ENCODE data around the gene PABPN1. TPM values are rescaled to one million over a fixed set of nuclear protein-coding genes. Genes with fewer than 3 reads are reported as not detected.

Gene PABPN1
- total and polyA plus RNA-seq, 9 of the 15 experiments (the other 6 are each of a cell fraction or from before 2014, with no cell fraction given): 32.6 to 388 (median 178) TPM

DNA sequence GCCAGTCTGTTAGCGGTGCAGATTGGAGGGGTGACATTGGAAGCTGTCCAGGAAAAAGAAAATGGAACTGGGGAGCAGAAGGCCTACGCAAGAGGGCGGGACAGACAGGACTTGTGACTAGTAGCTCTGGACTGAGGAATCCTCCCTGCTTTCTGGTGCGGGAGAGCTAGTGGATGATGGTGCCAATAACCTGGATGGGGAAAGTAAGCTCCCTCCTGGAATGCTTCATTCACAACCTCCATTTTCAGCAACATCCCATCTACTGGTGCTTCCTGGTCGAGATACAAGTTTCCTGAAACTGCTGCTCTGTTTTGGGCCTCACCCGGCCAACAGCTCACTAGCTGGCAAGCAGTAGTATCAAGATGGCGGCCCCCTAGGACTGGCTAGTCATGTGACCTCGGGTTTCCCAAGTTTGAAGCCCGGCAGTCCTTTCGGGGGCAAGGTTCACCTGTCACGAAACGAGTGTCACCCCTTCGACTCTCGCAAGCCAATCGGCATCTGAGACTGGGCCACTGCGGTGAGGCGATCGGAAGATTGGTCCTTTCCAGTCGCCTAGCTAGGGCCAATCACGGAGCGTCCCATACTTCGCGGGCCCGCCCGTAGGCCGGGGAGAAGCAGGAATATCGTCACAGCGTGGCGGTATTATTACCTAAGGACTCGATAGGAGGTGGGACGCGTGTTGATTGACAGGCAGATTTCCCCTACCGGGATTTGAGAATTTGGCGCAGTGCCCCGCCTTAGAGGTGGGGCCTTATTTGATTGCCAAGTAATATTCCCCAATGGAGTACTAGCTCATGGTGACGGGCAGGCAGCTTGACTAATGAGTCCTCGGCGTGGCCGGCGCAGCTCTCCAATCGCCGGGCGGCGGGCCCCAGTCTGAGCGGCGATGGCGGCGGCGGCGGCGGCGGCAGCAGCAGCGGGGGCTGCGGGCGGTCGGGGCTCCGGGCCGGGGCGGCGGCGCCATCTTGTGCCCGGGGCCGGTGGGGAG, at the start of gene PABPN1 (continued):
- TF ChIP-seq, protein P1, sequence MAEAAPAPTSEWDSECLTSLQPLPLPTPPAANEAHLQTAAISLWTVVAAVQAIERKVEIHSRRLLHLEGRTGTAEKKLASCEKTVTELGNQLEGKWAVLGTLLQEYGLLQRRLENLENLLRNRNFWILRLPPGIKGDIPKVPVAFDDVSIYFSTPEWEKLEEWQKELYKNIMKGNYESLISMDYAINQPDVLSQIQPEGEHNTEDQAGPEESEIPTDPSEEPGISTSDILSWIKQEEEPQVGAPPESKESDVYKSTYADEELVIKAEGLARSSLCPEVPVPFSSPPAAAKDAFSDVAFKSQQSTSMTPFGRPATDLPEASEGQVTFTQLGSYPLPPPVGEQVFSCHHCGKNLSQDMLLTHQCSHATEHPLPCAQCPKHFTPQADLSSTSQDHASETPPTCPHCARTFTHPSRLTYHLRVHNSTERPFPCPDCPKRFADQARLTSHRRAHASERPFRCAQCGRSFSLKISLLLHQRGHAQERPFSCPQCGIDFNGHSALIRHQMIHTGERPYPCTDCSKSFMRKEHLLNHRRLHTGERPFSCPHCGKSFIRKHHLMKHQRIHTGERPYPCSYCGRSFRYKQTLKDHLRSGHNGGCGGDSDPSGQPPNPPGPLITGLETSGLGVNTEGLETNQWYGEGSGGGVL (CRISPR knock-in tag; IDR thresholded peaks at IDR 0.05): no peak
- TF ChIP-seq, protein P2, sequence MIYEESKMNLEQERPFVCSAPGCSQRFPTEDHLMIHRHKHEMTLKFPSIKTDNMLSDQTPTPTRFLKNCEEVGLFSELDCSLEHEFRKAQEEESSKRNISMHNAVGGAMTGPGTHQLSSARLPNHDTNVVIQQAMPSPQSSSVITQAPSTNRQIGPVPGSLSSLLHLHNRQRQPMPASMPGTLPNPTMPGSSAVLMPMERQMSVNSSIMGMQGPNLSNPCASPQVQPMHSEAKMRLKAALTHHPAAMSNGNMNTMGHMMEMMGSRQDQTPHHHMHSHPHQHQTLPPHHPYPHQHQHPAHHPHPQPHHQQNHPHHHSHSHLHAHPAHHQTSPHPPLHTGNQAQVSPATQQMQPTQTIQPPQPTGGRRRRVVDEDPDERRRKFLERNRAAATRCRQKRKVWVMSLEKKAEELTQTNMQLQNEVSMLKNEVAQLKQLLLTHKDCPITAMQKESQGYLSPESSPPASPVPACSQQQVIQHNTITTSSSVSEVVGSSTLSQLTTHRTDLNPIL (CRISPR knock-in tag; IDR thresholded peaks at IDR 0.05): no peak
- peak; percentile 38; the same call in 1 of the 2 replicates for TF ChIP-seq FOXJ2 (tag; IDR thresholded peaks at IDR 0.05)
- TF ChIP-seq PRMT5 (CRISPR knock-in tag; IDR thresholded peaks at IDR 0.05): no peak
- TF ChIP-seq, protein P3, sequence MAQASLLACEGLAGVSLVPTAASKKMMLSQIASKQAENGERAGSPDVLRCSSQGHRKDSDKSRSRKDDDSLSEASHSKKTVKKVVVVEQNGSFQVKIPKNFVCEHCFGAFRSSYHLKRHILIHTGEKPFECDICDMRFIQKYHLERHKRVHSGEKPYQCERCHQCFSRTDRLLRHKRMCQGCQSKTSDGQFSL (CRISPR knock-in tag; IDR thresholded peaks at IDR 0.05): no peak
- TF ChIP-seq, protein P3 (tag; IDR thresholded peaks at IDR 0.05): no peak
- TF ChIP-seq LEF1 (IDR thresholded peaks at IDR 0.05): no peak
- TF ChIP-seq ZNF764 (CRISPR knock-in tag; IDR thresholded peaks at IDR 0.05; ENCODE audit: low read depth): no peak
- TF ChIP-seq, protein P4, sequence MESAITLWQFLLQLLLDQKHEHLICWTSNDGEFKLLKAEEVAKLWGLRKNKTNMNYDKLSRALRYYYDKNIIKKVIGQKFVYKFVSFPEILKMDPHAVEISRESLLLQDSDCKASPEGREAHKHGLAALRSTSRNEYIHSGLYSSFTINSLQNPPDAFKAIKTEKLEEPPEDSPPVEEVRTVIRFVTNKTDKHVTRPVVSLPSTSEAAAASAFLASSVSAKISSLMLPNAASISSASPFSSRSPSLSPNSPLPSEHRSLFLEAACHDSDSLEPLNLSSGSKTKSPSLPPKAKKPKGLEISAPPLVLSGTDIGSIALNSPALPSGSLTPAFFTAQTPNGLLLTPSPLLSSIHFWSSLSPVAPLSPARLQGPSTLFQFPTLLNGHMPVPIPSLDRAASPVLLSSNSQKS (CRISPR knock-in tag; IDR thresholded peaks at IDR 0.05): no peak
- no peak for TF ChIP-seq ZNF224 (CRISPR knock-in tag; IDR thresholded peaks at IDR 0.05)
- no peak for TF ChIP-seq NCOR1 (IDR thresholded peaks at IDR 0.05)
- peak; percentile 82 for TF ChIP-seq HNRNPLL (IDR thresholded peaks at IDR 0.05; ENCODE audit: low read depth, low read length, poor library complexity, severe bottlenecking)
- TF ChIP-seq, protein P5, sequence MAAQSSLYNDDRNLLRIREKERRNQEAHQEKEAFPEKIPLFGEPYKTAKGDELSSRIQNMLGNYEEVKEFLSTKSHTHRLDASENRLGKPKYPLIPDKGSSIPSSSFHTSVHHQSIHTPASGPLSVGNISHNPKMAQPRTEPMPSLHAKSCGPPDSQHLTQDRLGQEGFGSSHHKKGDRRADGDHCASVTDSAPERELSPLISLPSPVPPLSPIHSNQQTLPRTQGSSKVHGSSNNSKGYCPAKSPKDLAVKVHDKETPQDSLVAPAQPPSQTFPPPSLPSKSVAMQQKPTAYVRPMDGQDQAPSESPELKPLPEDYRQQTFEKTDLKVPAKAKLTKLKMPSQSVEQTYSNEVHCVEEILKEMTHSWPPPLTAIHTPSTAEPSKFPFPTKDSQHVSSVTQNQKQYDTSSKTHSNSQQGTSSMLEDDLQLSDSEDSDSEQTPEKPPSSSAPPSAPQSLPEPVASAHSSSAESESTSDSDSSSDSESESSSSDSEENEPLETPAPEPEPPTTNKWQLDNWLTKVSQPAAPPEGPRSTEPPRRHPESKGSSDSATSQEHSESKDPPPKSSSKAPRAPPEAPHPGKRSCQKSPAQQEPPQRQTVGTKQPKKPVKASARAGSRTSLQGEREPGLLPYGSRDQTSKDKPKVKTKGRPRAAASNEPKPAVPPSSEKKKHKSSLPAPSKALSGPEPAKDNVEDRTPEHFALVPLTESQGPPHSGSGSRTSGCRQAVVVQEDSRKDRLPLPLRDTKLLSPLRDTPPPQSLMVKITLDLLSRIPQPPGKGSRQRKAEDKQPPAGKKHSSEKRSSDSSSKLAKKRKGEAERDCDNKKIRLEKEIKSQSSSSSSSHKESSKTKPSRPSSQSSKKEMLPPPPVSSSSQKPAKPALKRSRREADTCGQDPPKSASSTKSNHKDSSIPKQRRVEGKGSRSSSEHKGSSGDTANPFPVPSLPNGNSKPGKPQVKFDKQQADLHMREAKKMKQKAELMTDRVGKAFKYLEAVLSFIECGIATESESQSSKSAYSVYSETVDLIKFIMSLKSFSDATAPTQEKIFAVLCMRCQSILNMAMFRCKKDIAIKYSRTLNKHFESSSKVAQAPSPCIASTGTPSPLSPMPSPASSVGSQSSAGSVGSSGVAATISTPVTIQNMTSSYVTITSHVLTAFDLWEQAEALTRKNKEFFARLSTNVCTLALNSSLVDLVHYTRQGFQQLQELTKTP (IDR thresholded peaks at IDR 0.05; ENCODE audit: low read depth in 1 of 2, partially characterized antibody in 2 of 2): peak; percentile 22 to 84
- no peak for TF ChIP-seq TEAD2 (tag; IDR thresholded peaks at IDR 0.05)
- TF ChIP-seq ZZZ3 (IDR thresholded peaks at IDR 0.05): no peak
- peak; percentile 44 for TF ChIP-seq TAF9B (IDR thresholded peaks at IDR 0.05; ENCODE audit: partially characterized antibody)
- no peak for TF ChIP-seq ZBTB7A (IDR thresholded peaks at IDR 0.05; ENCODE audit: borderline replicate concordance, control insufficient read depth, low read depth, low read length)

Measured in K562 (cell line).